Suprapubic skin (tissue), 4 donors: ENCODE data around the gene SET.

Source experiments
- CTCF ChIP-seq, 2 donors: fragments of 200-600 bp in 1 of 2; fragments of 450-650 bp in 1 of 2; sonication (generic) in 1 of 2; IDR thresholded peaks; one replicate each; pipeline ENCODE4 v1.5.1; 2016 to 2019; ENCODE audit warnings: antibody characterized with exemption in 2 of 2, mild to moderate bottlenecking in 1 of 2, moderate library complexity in 1 of 2
- EP300 ChIP-seq: sonication (generic); formaldehyde crosslinking; IDR thresholded peaks from one replicate; pipeline ENCODE4 v1.6.1; 2017; ENCODE audit warnings: antibody characterized with exemption
- POLR2A ChIP-seq, 2 donors: fragments of 450-650 bp; IDR thresholded peaks; one replicate each; pipeline ENCODE4 v1.6.1; 2017; ENCODE audit warnings: antibody characterized with exemption in 2 of 2, mild to moderate bottlenecking in 2 of 2, moderate library complexity in 2 of 2
- POLR2AphosphoS5 ChIP-seq, 3 donors: sonication (generic); formaldehyde crosslinking; IDR thresholded peaks; one replicate each; pipeline ENCODE4 v1.6.1; 2017; ENCODE audit warnings: antibody characterized with exemption in 3 of 3

- TF ChIP-seq CTCF (IDR thresholded peaks at IDR 0.05) (no peak), EP300 (no peak), POLR2A (IDR thresholded peaks at IDR 0.05) (no peak), POLR2AphosphoS5 (IDR thresholded peaks at IDR 0.05) (no peak)
Measured at GRCh38 chr9:128654481-128654880, 34.5 kb upstream of the SET start.
